Mesodermal cell (in vitro differentiated cells): ENCODE data around the gene TDP2.
"Not testable (repeated sequence)": the region's sequence is repeated elsewhere in the genome, so short reads cannot be mapped to it uniquely, and the experiment has no call there.

Experiments
- H3K27ac ChIP-seq: 2 replicates; pipeline ENCODE4 v1.7.0; 2013; ENCODE audit warnings: mild to moderate bottlenecking, low read depth, low read length, moderate library complexity; ENCODE audit not compliant: severe bottlenecking
- H3K36me3 ChIP-seq: 2 replicates; pipeline ENCODE4 v1.7.1; 2013; ENCODE audit warnings: mild to moderate bottlenecking, low read length, moderate library complexity; ENCODE audit not compliant: control insufficient read depth, insufficient read depth
- H3K4me1 ChIP-seq: one replicate; pipeline ENCODE4 v1.7.1; 2013; ENCODE audit warnings: mild to moderate bottlenecking, low read length; ENCODE audit not compliant: insufficient read depth, control insufficient read depth, poor library complexity, severe bottlenecking
- H3K4me3 ChIP-seq: 2 replicates; pipeline ENCODE4 v1.7.0; 2013; ENCODE audit warnings: low read length, control low read depth, mild to moderate bottlenecking; ENCODE audit not compliant: insufficient read depth, poor library complexity, severe bottlenecking; ENCODE audit errors: extremely low read depth
- H3K9me3 ChIP-seq: 2 replicates; pipeline ENCODE4 v1.7.1; 2013; ENCODE audit warnings: mild to moderate bottlenecking, low read length, moderate library complexity; ENCODE audit not compliant: control insufficient read depth
- WGBS, 2 experiments: methylation state at CpG; one replicate each; pipeline ENCODE4 v1.1.5; 2013; ENCODE audit warnings: missing lambda C conversion rate in 2 of 2; ENCODE audit not compliant: insufficient coverage in 2 of 2; 5-methylcytosine and 5-hydroxymethylcytosine counted together

The TDP2 gene

DNA sequence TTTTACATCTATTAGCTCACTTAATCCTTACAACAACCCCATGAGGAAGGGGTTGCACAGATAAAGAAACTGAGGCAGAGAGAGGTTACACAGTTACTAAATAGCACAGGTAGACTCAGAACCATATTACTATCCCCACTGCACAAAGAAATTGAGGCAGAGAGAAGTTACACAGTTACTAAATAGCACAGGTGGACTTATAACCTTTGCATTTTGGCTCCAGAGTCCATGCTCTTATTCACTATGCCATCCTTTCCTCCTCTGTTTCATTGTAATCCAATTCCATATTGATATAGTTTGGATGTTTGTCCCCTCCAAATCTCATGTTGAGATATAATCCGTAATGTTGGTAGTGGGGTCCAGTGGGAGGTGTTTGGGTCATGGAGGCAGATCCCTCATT is 3.5 kb downstream of the TDP2 start:
- no CpG with 5 or more reads among the region's 1 CpG for WGBS, 2 experiments
- H3K4me3 ChIP-seq: no peak overlapping the region
- H3K4me1 ChIP-seq: no peaks in the 10 kb centered on the region
- H3K27ac ChIP-seq: no peak overlapping the region
- peaks cover 2% of the 10 kb centered on the region for H3K9me3 ChIP-seq
- H3K36me3 ChIP-seq: peaks cover 56% of the 10 kb centered on the region

GRCh38 chr6:24662236-24662635 is 4.5 kb downstream of the TDP2 start:
- Histone ChIP-seq H3K4me3 (no peak overlapping the region), H3K4me1 (no peaks in the 10 kb centered on the region), H3K36me3 (peaks cover 61% of the 10 kb centered on the region), H3K27ac (no peak overlapping the region), H3K9me3 (no peaks in the 10 kb centered on the region)
- 94 to 100% methylated on average over 5 to 7 of the region's 10 CpGs for WGBS, 2 experiments

- H3K27ac ChIP-seq, H3K9me3 ChIP-seq, H3K4me1 ChIP-seq, H3K4me3 ChIP-seq: not testable (repeated sequence)
- WGBS, 2 experiments: 94 to 97% methylated on average over 3 of the region's 5 CpGs
- H3K36me3 ChIP-seq: peaks cover 61% of the 10 kb centered on the region
Measured at GRCh38 chr6:24661759-24662158, 4.9 kb downstream of the TDP2 start.

DNA sequence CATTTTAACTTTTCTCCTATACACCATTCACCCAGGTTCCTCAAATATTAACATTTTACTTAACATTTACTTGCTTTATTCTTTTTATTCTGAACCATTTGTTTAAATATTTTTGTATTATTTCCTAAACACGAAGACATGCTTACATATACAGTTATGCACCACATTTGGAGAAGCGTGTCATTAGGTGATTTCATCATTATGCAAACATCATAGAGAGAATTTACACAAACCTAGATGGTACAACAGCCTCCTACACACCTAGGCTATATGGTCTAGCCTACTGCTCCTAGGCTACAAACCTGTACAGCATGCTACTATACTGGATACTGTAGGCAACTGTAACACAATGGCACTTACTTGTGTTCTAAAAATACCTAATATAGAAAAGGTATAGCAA is 6.6 kb downstream of the TDP2 start:
- H3K4me1 ChIP-seq: no peaks in the 10 kb centered on the region
- 90 to 100% methylated on average over 1 to 2 of the region's 2 CpGs for WGBS, 2 experiments

GRCh38 chr6:24659561-24659960 is 7.1 kb downstream of the TDP2 start:
- Histone ChIP-seq H3K36me3 (peaks cover 63% of the 10 kb centered on the region), H3K27ac (no peak overlapping the region)

More for the DNA sequence above, 6.6 kb downstream of the TDP2 start:
- Histone ChIP-seq H3K9me3 (no peaks in the 10 kb centered on the region), H3K36me3 (peaks cover 63% of the 10 kb centered on the region), H3K27ac (no peak overlapping the region), H3K4me3 (no peak overlapping the region)

GRCh38 chr6:24658573-24659560 is 7.8 kb downstream of the TDP2 start:
- H3K27ac ChIP-seq: no peak overlapping the region

More at GRCh38 chr6:24659561-24659960, 7.1 kb downstream of the TDP2 start:
- H3K4me3 ChIP-seq: no peak overlapping the region
- H3K9me3 ChIP-seq: no peaks in the 10 kb centered on the region
- H3K4me1 ChIP-seq: no peaks in the 10 kb centered on the region
- WGBS, 2 experiments: no CpG with 5 or more reads among the region's 1 CpG

DNA sequence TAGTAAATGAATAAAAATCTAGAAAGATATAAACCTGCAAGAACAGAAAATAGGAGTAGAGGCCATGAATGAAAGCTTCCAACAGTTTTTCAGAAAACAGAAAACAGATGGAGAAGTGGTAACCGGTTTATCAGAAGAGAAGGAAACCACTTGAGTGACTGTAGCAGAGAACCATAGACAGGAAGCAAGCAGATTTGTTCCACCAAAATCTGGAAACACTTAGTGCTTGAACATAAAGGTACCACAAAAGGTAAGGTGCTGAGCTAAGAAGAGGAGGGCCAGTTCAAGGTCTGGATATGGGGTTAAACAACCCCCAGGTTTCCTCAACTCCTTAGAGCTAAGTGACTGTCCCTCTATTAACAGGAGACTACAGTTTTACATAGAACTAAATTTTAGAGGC is 11.5 kb downstream of the TDP2 start:
- no peak overlapping the region for H3K4me3 ChIP-seq
- peaks cover 61% of the 10 kb centered on the region for H3K36me3 ChIP-seq
- no peaks in the 10 kb centered on the region for H3K4me1 ChIP-seq
- 77 to 91% methylated on average over 1 of the region's 1 CpG for WGBS, 2 experiments
- H3K9me3 ChIP-seq: no peaks in the 10 kb centered on the region
- no peak overlapping the region for H3K27ac ChIP-seq

More at GRCh38 chr6:24658573-24659560, 7.8 kb downstream of the TDP2 start:
- WGBS, 2 experiments: 65 to 73% methylated on average over 6 of the region's 9 CpGs
- no peaks in the 10 kb centered on the region for H3K4me1 ChIP-seq
- no peaks in the 10 kb centered on the region for H3K9me3 ChIP-seq
- H3K4me3 ChIP-seq: no peak overlapping the region
- peaks cover 58% of the 10 kb centered on the region for H3K36me3 ChIP-seq

GRCh38 chr6:24650365-24650764 is 16.3 kb downstream of the TDP2 start:
- Histone ChIP-seq H3K36me3 (peaks cover 43% of the 10 kb centered on the region), H3K4me1 (no peaks in the 10 kb centered on the region), H3K9me3 (no peaks in the 10 kb centered on the region), H3K27ac (no peak overlapping the region), H3K4me3 (no peak overlapping the region)
- 94 to 100% methylated on average over 1 to 2 of the region's 3 CpGs for WGBS, 2 experiments

DNA sequence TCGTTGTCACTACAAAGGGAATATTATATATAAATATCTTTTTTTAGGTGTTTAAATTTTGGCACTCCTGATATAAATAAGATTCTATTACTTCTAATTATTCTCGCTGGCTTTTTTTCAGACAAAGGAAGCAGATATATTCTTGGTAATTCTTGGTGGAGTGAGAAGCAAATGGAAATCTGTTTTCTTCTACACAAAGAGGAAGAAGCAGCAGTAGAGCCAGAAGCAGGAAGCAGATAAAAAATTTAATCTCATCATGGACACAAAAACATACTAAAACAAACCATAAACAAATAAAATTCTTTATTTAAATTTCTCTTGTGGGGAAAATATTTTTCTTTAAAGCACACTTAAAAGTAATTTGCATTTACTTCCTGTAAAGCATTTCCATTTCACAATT is 17.0 kb downstream of the TDP2 start:
- Histone ChIP-seq H3K27ac (no peak overlapping the region), H3K4me1 (no peaks in the 10 kb centered on the region), H3K9me3 (no peaks in the 10 kb centered on the region), H3K36me3 (peaks cover 37% of the 10 kb centered on the region), H3K4me3 (no peak overlapping the region)
- no CpG with 5 or more reads among the region's 2 CpGs for WGBS, 2 experiments

DNA sequence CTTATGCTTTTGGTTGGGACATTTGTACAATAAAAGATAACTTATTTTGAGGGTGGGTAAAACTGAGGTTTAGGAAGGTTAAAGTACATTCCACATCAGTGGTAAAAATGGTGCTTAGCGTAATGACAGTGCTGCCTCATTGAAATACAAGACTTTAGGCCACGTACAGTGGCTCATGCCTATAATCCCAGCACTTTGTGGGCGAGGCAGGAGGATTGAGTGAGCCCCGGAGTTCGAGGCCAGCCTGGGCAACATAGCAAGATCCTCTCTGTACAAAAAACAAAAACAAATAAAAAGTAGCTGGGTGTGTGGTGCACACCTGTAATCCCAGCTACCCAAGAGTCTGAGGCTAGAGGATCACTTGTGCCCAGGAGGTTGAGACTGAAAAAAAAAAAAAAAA is 18.4 kb downstream of the TDP2 start:
- H3K9me3 ChIP-seq: no peaks in the 10 kb centered on the region

DNA sequence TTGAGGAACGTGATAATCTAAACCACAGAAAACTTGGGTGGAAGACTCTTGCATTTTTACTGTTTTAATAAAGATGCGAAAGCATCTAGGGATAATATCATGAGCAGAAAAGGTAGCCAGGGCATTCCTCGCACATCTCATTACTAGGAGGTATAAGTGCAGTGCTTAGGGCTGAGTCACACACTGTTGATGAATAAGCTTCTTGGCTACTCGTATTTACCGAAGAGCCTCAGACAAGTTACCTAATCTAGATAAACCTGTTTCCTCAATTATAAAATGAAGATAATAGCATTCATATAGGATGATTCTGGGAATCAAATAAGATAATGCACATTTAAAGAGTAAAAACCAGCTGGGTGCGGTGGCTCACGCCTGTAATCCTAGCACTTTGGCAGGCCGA is 19.9 kb downstream of the TDP2 start:
- Histone ChIP-seq H3K9me3 (no peaks in the 10 kb centered on the region), H3K4me1 (no peaks in the 10 kb centered on the region), H3K4me3 (no peak overlapping the region), H3K27ac (no peak overlapping the region), H3K36me3 (peaks cover 13% of the 10 kb centered on the region)
- 89 to 96% methylated on average over 6 of the region's 8 CpGs for WGBS, 2 experiments

More for the DNA sequence above, 18.4 kb downstream of the TDP2 start:
- H3K4me3 ChIP-seq: no peak overlapping the region
- H3K36me3 ChIP-seq: peaks cover 28% of the 10 kb centered on the region
- no peaks in the 10 kb centered on the region for H3K4me1 ChIP-seq
- 88 to 90% methylated on average over 2 of the region's 5 CpGs for WGBS, 2 experiments
- no peak overlapping the region for H3K27ac ChIP-seq
